Measurements from ENCODE around the gene CCS.

Gene CCS

GRCh38 chr11:66626382-66626781 is 33.4 kb downstream of the CCS start:
- Histone ChIP-seq H3K36me3 (peaks cover 66% of the 10 kb centered on the region), H3K4me3 (ENCODE audit: low read depth in 1 of 2, low read length in 1 of 2) (no peak overlapping the region), H3K27me3 (no peaks in the 10 kb centered on the region), H3K9me3 (no peaks in the 10 kb centered on the region), H3K4me1 (ENCODE audit: control insufficient read depth in 1 of 2, insufficient read depth in 1 of 2, low read depth in 1 of 2, low read length in 1 of 2) (no peaks in the 10 kb centered on the region), H3K27ac (no peak overlapping the region)
- TF ChIP-seq, protein P1, sequence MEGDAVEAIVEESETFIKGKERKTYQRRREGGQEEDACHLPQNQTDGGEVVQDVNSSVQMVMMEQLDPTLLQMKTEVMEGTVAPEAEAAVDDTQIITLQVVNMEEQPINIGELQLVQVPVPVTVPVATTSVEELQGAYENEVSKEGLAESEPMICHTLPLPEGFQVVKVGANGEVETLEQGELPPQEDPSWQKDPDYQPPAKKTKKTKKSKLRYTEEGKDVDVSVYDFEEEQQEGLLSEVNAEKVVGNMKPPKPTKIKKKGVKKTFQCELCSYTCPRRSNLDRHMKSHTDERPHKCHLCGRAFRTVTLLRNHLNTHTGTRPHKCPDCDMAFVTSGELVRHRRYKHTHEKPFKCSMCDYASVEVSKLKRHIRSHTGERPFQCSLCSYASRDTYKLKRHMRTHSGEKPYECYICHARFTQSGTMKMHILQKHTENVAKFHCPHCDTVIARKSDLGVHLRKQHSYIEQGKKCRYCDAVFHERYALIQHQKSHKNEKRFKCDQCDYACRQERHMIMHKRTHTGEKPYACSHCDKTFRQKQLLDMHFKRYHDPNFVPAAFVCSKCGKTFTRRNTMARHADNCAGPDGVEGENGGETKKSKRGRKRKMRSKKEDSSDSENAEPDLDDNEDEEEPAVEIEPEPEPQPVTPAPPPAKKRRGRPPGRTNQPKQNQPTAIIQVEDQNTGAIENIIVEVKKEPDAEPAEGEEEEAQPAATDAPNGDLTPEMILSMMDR (IDR thresholded peaks at IDR 0.05) = no peak

DNA sequence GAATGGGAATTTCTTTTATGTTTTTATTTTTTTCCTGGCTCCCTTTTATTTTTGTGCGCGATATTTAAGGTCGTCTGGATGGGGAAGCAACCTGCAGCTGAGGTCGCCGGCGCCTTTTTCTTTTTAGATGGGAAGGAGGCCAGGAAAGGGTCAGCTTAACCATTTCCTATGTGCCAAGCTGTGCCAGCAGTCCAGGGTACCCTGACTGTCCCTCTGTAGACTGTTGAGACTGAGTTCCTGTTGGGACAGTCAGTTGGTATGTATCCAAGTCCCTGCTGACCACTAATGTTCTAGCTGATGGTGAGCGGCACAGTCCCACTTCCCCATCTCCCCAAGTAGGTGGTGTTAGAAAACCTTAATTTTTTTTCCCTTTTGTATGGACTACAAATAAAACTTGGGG is 33.9 kb downstream of the CCS start:
- H3K27ac ChIP-seq = no peak overlapping the region
- no peaks in the 10 kb centered on the region for H3K27me3 ChIP-seq
- no peaks in the 10 kb centered on the region for H3K9me3 ChIP-seq
- H3K36me3 ChIP-seq = peaks cover 66% of the 10 kb centered on the region
- H3K4me1 ChIP-seq (ENCODE audit: control insufficient read depth in 1 of 2, insufficient read depth in 1 of 2, low read depth in 1 of 2, low read length in 1 of 2) = no peaks in the 10 kb centered on the region
- no peak overlapping the region for H3K4me3 ChIP-seq (ENCODE audit: low read depth in 1 of 2, low read length in 1 of 2)
- TF ChIP-seq, protein P1 (IDR thresholded peaks at IDR 0.05) = no peak

DNA sequence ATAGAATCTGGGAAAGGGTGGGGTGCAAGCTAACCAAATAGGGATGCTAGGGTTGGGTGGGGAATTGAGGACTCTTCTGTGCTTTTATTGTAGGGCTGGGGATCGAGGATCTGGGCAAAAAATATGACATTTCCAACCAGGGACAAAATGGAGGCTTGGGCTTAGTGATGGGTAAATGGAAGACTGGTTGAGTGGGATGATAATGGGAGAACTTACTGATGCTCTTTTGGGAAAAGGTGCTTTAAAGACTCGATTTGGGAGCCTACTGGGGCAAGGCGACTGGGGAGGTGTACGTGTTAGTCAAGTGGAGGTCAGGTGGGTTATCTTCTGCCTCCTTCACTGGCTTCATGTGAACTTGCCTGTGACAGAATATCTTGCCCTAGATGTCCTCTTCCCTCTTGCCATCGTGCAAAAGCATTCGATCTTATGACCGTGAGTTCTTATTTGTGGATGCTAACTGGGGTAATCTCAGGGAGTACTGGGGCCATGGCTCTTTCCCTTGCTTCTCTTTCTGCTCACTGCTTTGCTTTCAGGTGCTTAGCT is 35.1 kb downstream of the CCS start:
- H3K36me3 ChIP-seq = peaks cover 66% of the 10 kb centered on the region
- no peaks in the 10 kb centered on the region for H3K4me1 ChIP-seq (ENCODE audit: control insufficient read depth in 1 of 2, insufficient read depth in 1 of 2, low read depth in 1 of 2, low read length in 1 of 2)
- TF ChIP-seq, protein P1 (IDR thresholded peaks at IDR 0.05) = no peak
- no peaks in the 10 kb centered on the region for H3K9me3 ChIP-seq
- no peak overlapping the region for H3K4me3 ChIP-seq (ENCODE audit: low read depth in 1 of 2, low read length in 1 of 2)
- H3K27me3 ChIP-seq = no peaks in the 10 kb centered on the region
- no peak overlapping the region for H3K27ac ChIP-seq

DNA sequence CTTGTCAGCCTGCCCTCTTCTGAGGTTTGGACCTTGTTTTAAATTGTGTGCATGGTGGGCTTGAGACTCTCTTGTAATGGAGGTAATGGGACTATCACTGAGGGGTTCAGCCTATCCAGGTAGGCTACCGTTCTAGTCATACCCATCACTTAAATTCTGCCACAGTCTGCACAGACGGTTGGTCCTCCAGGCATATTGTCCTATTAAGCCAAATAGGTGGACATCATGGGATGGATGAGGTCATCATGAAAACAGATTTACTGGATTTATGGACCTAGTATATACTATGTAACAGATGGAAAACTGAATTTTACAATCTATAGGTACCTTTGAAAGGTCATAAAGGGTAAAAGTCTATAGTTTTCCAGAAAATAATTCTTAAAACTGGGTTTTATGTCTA is 36.4 kb downstream of the CCS start:
- TF ChIP-seq, protein P1 (IDR thresholded peaks at IDR 0.05) = no peak
- Histone ChIP-seq H3K9me3 (no peaks in the 10 kb centered on the region), H3K4me1 (ENCODE audit: control insufficient read depth in 1 of 2, insufficient read depth in 1 of 2, low read depth in 1 of 2, low read length in 1 of 2) (no peaks in the 10 kb centered on the region), H3K27ac (no peak overlapping the region), H3K36me3 (peaks cover 56% of the 10 kb centered on the region), H3K27me3 (no peaks in the 10 kb centered on the region), H3K4me3 (ENCODE audit: low read depth in 1 of 2, low read length in 1 of 2) (no peak overlapping the region)

- TF ChIP-seq, protein P1 (IDR thresholded peaks at IDR 0.05) = no peak
- no peaks in the 10 kb centered on the region for H3K4me1 ChIP-seq (ENCODE audit: control insufficient read depth in 1 of 2, insufficient read depth in 1 of 2, low read depth in 1 of 2, low read length in 1 of 2)
- no peak overlapping the region for H3K4me3 ChIP-seq (ENCODE audit: low read depth in 1 of 2, low read length in 1 of 2)
- no peaks in the 10 kb centered on the region for H3K27me3 ChIP-seq
- peaks cover 31% of the 10 kb centered on the region for H3K36me3 ChIP-seq
- H3K27ac ChIP-seq = no peak overlapping the region
- no peaks in the 10 kb centered on the region for H3K9me3 ChIP-seq
These were observed 38.9 kb downstream of the CCS start for GRCh38 chr11:66631883-66632282.

DNA sequence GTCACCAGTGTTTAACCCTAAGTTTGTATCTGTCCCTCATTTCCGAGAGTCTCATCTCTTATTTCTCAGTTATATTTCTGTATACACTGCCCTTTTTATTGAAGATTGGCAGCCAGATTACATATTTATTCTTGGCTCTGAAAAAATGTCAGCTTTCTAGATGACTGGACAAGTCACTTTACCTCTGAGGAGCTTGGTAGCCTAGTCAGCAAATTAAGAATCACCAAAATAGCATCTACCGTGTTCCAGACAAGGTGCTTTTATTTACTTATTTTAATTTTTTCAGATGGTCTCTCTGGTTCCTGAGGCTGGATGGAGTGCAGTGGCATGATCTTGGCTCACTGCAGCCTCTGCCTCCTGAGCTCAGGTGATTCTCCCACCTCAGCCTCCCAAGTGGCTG is 40.0 kb downstream of the CCS start:
- TF ChIP-seq, protein P1 (IDR thresholded peaks at IDR 0.05) = no peak
- peaks cover 20% of the 10 kb centered on the region for H3K36me3 ChIP-seq

More for the DNA sequence above, 40.0 kb downstream of the CCS start:
- no peak overlapping the region for H3K27ac ChIP-seq
- no peak overlapping the region for H3K4me3 ChIP-seq (ENCODE audit: low read depth in 1 of 2, low read length in 1 of 2)
- H3K4me1 ChIP-seq (ENCODE audit: control insufficient read depth in 1 of 2, insufficient read depth in 1 of 2, low read depth in 1 of 2, low read length in 1 of 2) = peaks cover 7 to 8% of the 10 kb centered on the region in 2 experiments
- H3K9me3 ChIP-seq = no peaks in the 10 kb centered on the region
- no peaks in the 10 kb centered on the region for H3K27me3 ChIP-seq

Measured in neutrophil (primary cell).